Skeletal muscle cell (primary cell): ENCODE data around the gene POLR2M.

Experiments used
- DNase-seq: peaks from one replicate; pipeline ENCODE4 v3.0.0-alpha.2; 2010; ENCODE audit warnings: low read depth
- H3K4me3 ChIP-seq: 2 replicates; pipeline ENCODE4 v1.5.1; 2011; ENCODE audit warnings: low read depth, mild to moderate bottlenecking, control low read depth, low read length, moderate library complexity

The POLR2M gene

DNA sequence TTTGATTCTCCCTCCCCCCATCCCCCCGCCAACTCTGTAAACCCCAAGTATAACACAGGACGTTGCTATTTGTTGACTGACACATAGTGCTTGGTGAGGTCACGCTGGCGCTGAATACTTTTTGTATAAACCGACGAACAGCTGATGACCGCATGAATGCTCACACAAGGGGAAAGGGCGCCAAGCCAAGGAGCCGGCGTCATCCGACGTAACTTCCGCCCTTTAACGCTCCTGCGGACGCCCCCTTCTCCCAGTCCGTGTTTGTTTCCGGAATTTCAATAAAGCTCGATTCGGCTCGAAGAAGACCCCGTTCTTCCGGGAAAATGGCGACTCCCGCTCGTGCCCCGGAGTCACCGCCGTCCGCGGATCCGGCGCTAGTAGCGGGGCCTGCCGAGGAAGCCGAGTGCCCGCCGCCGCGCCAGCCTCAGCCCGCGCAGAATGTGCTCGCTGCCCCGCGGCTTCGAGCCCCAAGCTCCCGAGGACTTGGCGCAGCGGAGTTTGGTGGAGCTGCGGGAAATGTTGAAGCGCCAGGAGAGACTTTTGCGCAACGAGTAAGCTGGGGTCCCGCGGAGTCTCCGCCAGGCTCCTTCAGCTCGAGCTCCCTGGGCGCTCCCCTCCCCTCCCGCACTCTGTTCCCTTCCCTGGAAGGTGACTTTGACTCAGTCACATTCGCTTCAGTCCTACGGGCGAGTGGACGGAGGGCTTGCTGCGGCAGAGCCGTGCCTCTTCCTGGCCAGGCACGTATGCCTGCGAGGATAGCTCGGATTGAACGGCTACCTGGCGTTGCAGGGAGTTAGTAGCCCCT is at the start of gene POLR2M:
Gene POLR2M (plus strand): TSS at position 310 of the 805 bp plus-strand sequence. CDS start 129 bp downstream, at position 439.
- DNase-seq, result peak; percentile 97
- peak within 1 kb of the TSS; percentile 93 for H3K4me3 ChIP-seq

DNA sequence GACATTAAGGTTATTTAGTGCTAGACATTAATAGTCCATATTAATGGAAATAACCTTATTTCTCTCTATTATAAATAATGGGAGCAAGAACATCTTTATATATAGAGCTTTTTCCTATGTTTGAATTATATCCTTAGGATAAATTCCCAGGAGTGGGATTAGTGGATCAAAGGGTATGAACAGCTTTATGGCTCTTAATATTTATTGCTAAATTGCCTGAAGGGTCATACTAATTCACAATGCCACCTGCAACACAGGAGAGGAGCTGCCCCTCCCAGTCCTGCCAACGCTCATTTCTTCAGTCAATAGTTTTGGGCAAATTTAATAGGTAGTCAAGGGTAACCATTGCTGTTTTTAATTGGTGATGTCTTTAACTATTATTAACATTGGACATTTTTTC is 48.9 kb upstream of the POLR2M start:
- DNase-seq, result no peak
- no peak overlapping the region for H3K4me3 ChIP-seq

DNA sequence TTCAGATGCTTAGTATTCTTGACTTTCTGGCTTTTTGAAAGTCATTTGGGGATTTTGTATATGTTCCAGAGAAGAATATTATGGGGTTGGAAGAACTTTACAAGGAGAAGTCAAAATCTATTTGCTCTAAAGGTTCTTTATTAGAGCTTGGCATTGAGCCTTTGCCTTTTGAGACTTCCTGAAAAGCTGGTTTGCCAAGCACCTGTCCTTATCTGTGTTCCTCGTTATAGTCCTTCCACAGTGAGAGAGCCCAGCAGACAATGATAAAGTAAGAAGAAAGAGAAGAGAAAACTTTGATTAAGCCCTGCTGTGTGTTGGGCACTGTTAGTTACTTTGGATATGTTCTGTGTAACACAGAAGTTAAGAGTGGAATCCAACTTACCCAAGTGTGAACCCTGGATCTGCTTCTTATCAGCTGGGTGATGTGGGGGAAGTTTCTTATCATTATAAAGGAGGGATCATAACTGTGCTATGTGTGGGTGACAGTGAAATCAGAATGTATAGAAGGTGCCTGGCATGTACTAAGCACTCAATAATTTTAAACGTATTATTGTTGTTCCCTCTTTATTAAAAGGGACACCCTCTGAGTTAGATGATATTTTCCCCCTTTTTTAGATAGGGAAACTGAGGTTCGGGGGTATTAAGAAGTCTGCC is 44.3 kb upstream of the POLR2M start:
- no peak overlapping the region for H3K4me3 ChIP-seq
- DNase-seq, result no peak

DNA sequence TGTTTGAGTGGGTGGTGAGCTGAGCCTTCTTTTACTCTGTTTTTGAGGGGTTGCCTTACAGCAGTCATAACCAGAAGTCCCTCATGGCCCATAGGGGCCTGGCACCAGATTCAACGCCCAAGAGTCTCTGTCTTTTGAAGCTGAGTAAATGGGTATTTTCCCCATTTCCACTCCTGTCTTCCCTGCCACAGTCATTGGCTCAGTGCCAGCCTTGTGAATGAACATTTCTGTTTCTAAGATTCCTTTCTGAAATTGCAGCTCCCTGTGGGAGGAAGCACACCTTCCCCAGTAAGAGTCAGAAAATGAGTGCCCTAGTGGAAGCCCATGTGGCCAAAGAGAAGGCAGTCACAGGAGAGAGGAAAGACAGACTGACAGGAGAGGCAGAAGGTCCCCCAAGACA is 43.7 kb upstream of the POLR2M start:
- DNase-seq, result no peak

DNA sequence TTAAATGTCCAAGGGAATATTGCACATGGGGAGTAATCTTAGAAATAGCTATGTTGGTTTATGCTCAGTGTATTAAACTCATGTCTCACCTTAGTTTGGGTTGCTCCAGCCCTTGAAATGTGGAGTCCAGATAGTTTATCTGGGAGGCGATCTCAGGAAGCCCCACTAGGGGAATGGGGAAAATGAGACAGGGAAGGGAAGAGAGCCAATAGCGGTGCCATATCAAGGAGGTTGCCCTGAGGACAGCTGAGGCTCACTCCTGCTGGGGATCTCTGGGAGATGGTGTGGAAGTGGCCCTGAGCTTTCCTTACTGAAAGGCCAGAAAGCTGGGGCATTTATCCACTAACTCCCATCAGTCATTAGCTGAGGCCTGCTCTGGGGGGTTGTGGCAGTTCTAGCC is 43.3 kb upstream of the POLR2M start:
- no peak overlapping the region for H3K4me3 ChIP-seq
- no peak for DNase-seq

More for the DNA sequence above, 43.7 kb upstream of the POLR2M start:
- H3K4me3 ChIP-seq, result no peak overlapping the region

GRCh38 chr15:57665194-57665593 is 41.3 kb upstream of the POLR2M start:
- no peak overlapping the region for H3K4me3 ChIP-seq
- no peak for DNase-seq

- no peak overlapping the region for H3K4me3 ChIP-seq
- no peak for DNase-seq
These were observed 40.6 kb upstream of the POLR2M start for GRCh38 chr15:57665939-57666338.

DNA sequence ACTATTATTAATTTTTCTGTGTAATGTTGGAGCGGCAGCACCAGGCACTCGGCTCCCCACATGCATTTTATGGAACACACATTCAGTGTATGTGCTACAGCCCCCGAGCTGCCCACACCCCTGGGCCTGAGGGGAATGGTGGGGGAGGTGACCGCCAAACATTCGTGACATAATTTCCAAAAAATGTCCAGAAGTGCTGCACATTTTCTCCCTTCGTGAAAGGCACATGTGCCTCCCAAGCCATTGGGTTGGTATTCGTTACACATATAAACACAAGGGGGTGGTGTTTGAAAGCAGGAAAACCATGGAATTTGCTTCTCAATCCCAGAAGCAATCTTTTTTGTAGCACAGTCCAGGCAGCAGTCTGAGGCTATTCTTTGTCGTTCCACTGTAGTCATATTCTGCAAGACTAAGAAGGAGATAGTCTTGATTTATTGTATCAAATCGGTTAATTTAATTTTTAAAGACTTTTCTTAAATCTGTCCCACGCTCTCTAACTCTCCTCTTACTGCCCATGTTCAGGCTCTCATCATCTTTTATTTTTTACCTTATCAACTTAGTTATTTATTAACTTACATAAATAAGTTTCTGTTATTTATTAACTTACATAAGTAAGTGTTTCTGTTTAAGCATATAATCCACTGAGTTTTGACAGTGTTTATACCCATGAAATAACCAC is 39.2 kb upstream of the POLR2M start:
- peak; percentile 31 for DNase-seq

GRCh38 chr15:57668016-57668415 is 38.5 kb upstream of the POLR2M start:
- DNase-seq, result no peak
- H3K4me3 ChIP-seq, result no peak overlapping the region

More for the DNA sequence above, 39.2 kb upstream of the POLR2M start:
- no peak overlapping the region for H3K4me3 ChIP-seq

DNA sequence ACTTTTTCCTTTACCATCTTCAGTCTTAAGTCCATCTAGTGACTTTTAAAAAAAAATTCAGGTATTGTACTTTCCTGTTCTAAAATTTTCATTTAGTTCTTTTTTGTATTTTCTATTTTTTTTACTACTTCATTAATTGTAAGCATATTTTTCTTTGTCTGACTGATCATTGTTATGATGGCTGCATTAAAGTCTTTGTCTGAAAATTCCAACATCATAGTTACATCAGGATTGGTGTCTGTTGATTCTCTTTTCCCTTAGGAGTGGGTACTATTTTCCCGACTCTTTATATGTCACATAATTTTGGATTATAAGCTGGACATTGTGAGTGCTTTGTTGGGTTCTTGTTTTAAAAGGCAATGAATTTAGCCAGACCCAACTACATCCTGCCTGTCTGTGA is 34.9 kb upstream of the POLR2M start:
- no peak for DNase-seq
- no peak overlapping the region for H3K4me3 ChIP-seq

DNA sequence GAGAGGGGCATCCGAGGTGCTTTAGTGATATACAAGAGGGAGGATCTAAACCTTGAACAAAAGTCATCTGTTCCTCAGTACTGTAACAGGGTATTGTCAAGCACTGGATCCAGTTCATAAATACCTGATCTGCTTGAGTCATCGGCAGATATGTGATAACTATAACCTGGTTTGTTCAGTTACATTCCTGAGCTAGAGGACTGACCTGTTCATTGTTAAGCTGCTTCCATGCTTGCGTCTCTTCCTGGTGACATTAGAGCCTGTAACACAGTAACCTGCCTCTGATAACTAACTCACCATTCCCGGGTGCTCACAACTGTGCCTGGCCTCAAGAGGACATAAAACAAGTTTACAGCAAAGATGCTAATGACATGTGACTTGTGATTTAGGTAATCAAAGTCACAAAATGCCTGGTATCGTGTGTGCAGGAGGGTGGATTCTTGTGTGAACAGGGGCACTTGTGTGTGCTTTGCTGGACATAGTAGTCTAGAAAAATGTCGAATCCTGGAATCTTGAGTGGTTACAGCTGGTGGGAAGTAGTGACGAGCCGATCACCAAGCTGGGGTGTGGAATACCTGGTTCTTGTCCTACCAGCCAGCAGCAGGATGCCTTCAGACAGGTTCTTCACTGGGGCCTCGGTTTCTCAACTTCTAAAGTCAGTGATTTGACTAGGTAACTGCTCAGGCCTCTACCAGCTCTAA is 30.9 kb upstream of the POLR2M start:
- H3K4me3 ChIP-seq, result no peak overlapping the region
- DNase-seq, result no peak

GRCh38 chr15:57676585-57676984 is 29.9 kb upstream of the POLR2M start:
- no peak overlapping the region for H3K4me3 ChIP-seq
- DNase-seq, result no peak

DNA sequence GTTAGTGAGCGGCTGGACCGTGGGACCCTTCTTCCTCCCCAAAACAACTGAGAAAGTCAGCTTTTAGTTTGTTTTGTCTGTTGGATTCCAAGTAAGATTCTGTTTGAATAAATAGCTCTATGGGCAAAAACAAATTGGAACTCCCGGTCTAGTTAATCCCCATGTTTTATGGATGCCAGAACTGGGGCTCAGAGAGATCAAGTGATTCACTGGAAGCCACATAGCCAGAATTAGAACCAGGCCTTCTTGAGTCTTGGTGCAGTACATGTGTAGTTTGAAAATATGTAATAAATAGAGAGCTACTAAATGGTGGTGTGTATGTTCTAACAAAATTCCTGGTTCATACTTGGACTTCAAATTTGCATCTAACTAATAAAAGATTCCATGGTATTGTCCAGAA is 29.3 kb upstream of the POLR2M start:
- no peak for DNase-seq
- H3K4me3 ChIP-seq, result no peak overlapping the region

DNA sequence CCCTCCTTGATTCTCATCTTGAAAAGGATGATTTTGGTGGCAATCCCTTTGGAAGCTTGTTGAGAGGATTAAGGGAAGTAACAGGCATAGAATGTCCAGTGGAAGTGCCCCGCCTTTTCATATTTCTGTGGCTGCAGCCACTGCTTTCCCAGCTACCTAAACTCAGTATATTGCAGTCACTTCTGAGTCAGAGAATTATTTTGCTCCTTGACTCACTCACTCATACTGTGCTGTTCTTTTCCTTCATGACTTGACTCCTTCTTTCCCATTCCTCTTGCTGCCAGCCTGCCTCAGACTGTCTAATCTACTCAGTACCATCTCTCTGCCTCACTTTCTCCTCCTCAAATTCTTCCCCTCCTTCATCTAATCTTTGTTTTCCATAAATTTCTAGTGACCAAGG is 26.5 kb upstream of the POLR2M start:
- H3K4me3 ChIP-seq, result no peak overlapping the region
- DNase-seq, result peak; percentile 50

- DNase-seq, result no peak
- H3K4me3 ChIP-seq, result no peak overlapping the region
These were observed 25.5 kb upstream of the POLR2M start for GRCh38 chr15:57681011-57681410.

GRCh38 chr15:57683481-57683880 is 23.0 kb upstream of the POLR2M start:
- H3K4me3 ChIP-seq, result no peak overlapping the region
- DNase-seq, result no peak

DNA sequence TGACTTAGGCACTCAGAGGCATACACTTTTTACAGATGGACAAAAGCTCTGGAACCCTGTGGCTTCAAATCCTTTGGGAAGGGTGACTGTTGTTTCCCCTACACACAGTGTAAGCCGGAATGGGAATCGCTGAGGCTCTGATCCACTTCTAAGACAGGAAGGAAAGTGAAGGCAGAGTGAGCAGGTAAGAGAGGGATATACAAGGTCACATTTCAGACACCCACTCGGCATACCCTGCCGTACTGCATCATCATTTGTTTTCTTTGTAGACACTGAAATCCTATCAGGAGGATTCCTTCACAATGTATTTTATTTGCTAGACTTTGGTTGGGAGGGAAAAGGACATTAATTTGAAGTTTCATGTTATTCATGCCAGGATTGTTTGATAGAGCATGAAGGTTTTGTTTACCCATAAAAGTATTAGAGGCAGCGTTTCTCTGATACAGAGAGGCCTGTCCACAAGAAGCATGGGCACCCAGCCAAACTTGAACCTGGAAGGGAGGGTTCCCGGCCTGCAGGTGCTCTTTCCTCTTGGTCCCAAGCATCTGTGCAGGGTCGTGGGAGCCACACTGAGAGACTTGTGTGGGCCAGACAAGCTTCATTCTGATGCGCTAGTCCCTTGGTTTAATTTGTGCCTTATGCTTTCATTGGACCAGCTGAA is 21.9 kb upstream of the POLR2M start:
- no peak overlapping the region for H3K4me3 ChIP-seq
- no peak for DNase-seq

GRCh38 chr15:57685306-57686095 is 21.0 kb upstream of the POLR2M start:
- no peak overlapping the region for H3K4me3 ChIP-seq
- no peak for DNase-seq

GRCh38 chr15:57686657-57687056 is 19.9 kb upstream of the POLR2M start:
- no peak overlapping the region for H3K4me3 ChIP-seq
- no peak for DNase-seq
